Mammary epithelial cell (primary cell): ENCODE results near the gene HFM1.

Experiments used
- EZH2 ChIP-seq: IDR thresholded peaks from 2 replicates; pipeline ENCODE4 v1.6.1; 2012; ENCODE audit warnings: low read length, inconsistent platforms, borderline replicate concordance
- TF ChIP-seq, protein P1 (sequence below), 2 donors: IDR thresholded peaks in 1 of 2; conservative IDR thresholded peaks in 1 of 2; 2 replicates each; pipeline ENCODE4 v1.5.1; 2011 to 2012; ENCODE audit warnings: inconsistent platforms in 2 of 2, low read length in 2 of 2, mild to moderate bottlenecking in 2 of 2, control low read depth in 1 of 2, low read depth in 1 of 2; ENCODE audit not compliant: insufficient read depth in 1 of 2; ENCODE audit errors: extremely low read depth in 1 of 2

DNA sequence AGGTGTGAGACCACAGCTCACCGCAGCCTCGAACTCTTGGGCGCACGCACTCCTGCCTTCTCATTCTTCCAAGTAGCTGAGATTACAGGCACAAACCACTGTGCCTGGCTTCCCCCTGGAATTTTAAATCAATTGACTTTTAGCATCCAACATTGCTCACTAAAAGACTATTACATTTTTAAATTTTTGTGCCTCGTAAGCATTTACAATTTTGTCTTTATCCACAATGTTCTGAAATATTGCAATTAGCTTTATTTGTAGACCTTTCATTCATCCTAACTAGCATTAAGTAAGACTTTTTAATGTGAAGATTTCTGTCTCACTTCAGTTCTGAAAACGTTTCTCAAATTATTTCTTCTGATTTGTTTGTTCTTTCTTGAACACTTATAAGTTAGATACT lies 122.9 kb downstream of the HFM1 start:
- TF ChIP-seq, protein P1, sequence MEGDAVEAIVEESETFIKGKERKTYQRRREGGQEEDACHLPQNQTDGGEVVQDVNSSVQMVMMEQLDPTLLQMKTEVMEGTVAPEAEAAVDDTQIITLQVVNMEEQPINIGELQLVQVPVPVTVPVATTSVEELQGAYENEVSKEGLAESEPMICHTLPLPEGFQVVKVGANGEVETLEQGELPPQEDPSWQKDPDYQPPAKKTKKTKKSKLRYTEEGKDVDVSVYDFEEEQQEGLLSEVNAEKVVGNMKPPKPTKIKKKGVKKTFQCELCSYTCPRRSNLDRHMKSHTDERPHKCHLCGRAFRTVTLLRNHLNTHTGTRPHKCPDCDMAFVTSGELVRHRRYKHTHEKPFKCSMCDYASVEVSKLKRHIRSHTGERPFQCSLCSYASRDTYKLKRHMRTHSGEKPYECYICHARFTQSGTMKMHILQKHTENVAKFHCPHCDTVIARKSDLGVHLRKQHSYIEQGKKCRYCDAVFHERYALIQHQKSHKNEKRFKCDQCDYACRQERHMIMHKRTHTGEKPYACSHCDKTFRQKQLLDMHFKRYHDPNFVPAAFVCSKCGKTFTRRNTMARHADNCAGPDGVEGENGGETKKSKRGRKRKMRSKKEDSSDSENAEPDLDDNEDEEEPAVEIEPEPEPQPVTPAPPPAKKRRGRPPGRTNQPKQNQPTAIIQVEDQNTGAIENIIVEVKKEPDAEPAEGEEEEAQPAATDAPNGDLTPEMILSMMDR (conservative IDR thresholded peaks at IDR 0.05 in 1 of 2, IDR thresholded peaks at IDR 0.05 in 1 of 2; ENCODE audit: extremely low read depth in 1 of 2, insufficient read depth in 1 of 2, low read depth in 1 of 2, low read length in 2 of 2): no peak
- no peak for TF ChIP-seq EZH2
